Loucy (cell line): ENCODE results near the gene PNMA1.

Experiments used
- H2AFZ ChIP-seq: fragments of 200-600 bp; sonication (generic); 2 replicates; pipeline ENCODE4 v1.6.0; 2016; ENCODE audit warnings: antibody characterized with exemption, mild to moderate bottlenecking, low read length, moderate library complexity
- H3F3A ChIP-seq: fragments of 200-600 bp; 2 replicates; pipeline ENCODE4 v1.6.0; 2016; ENCODE audit warnings: antibody characterized with exemption, low read depth, mild to moderate bottlenecking
- H3K27me3 ChIP-seq: fragments of 200-600 bp; sonication (generic); 2 replicates; pipeline ENCODE4 v1.6.1; 2014; ENCODE audit warnings: low read length, mild to moderate bottlenecking; ENCODE audit not compliant: insufficient read depth, poor library complexity, severe bottlenecking
- H3K36me3 ChIP-seq: fragments of 200-600 bp; sonication (generic); 2 replicates; pipeline ENCODE4 v1.6.1; 2016; ENCODE audit warnings: low read length; ENCODE audit not compliant: insufficient read depth
- H3K4me1 ChIP-seq: fragments of 200-600 bp; sonication (generic); 2 replicates; pipeline ENCODE4 v1.5.1; 2014; ENCODE audit warnings: low read length, mild to moderate bottlenecking; ENCODE audit not compliant: insufficient read depth, poor library complexity, severe bottlenecking
- H3K4me2 ChIP-seq: fragments of 200-600 bp; sonication (generic); 2 replicates; pipeline ENCODE4 v1.6.0; 2014; ENCODE audit warnings: antibody characterized with exemption, low read length, low read depth, mild to moderate bottlenecking; ENCODE audit not compliant: poor library complexity, severe bottlenecking
- H3K4me3 ChIP-seq: fragments of 200-600 bp; sonication (generic); 2 replicates; pipeline ENCODE4 v1.5.1; 2014; ENCODE audit warnings: low read length, mild to moderate bottlenecking, mixed read lengths; ENCODE audit not compliant: poor library complexity, severe bottlenecking
- H3K79me2 ChIP-seq: fragments of 200-600 bp; sonication (generic); 2 replicates; pipeline ENCODE4 v1.6.1; 2014; ENCODE audit warnings: low read length; ENCODE audit not compliant: insufficient read depth
- H3K9ac ChIP-seq: fragments of 200-600 bp; sonication (generic); 2 replicates; pipeline ENCODE4 v1.6.0; 2014; ENCODE audit warnings: mild to moderate bottlenecking, low read depth, low read length, moderate library complexity; ENCODE audit not compliant: poor library complexity, severe bottlenecking
- H3K9me2 ChIP-seq: fragments of 200-600 bp; sonication (generic); replicated peaks from 2 replicates; pipeline ENCODE4 v1.6.1; 2016; ENCODE audit warnings: low read depth, low read length, mixed read lengths
- H3K9me3 ChIP-seq: fragments of 200-600 bp; sonication (generic); 2 replicates; pipeline ENCODE4 v1.6.1; 2014; ENCODE audit warnings: mild to moderate bottlenecking, antibody characterized with exemption, low read length, low read depth; ENCODE audit not compliant: insufficient read depth
- H4K20me1 ChIP-seq: fragments of 200-600 bp; sonication (generic); 2 replicates; pipeline ENCODE4 v1.6.0; 2014; ENCODE audit warnings: antibody characterized with exemption, low read length, mild to moderate bottlenecking; ENCODE audit not compliant: insufficient read depth, poor library complexity, severe bottlenecking
- EZH2phosphoT487 ChIP-seq: fragments of 200-600 bp; IDR thresholded peaks from 2 replicates; pipeline ENCODE4 v1.6.1; 2018; ENCODE audit warnings: antibody characterized with exemption, mild to moderate bottlenecking, moderate library complexity, borderline replicate concordance
- TF ChIP-seq, protein P1 (sequence below): fragments of 200-600 bp; sonication (generic); conservative IDR thresholded peaks from 2 replicates; pipeline ENCODE4 v1.5.1; 2014; ENCODE audit warnings: mild to moderate bottlenecking, antibody characterized with exemption, low read length

PNMA1 gene

GRCh38 chr14:73748858-73749357 is 34.7 kb upstream of the PNMA1 start:
- H3K79me2 ChIP-seq: peaks cover 97% of the 10 kb centered on the region
- H4K20me1 ChIP-seq: peaks cover 86% of the 10 kb centered on the region
- H3K4me3 ChIP-seq: peak overlapping the region; percentile 53
- H3K36me3 ChIP-seq: peaks cover 5% of the 10 kb centered on the region; the same call in 1 of the 2 replicates
- H2AFZ ChIP-seq: no peak overlapping the region
- H3K9me3 ChIP-seq: no peaks in the 10 kb centered on the region
- no peaks in the 10 kb centered on the region for H3K27me3 ChIP-seq
- H3K9me2 ChIP-seq: no peaks in the 10 kb centered on the region
- H3K9ac ChIP-seq: peak overlapping the region; percentile 62
- H3K4me1 ChIP-seq: peaks cover 90% of the 10 kb centered on the region
- no peak for TF ChIP-seq EZH2phosphoT487
- TF ChIP-seq, protein P1, sequence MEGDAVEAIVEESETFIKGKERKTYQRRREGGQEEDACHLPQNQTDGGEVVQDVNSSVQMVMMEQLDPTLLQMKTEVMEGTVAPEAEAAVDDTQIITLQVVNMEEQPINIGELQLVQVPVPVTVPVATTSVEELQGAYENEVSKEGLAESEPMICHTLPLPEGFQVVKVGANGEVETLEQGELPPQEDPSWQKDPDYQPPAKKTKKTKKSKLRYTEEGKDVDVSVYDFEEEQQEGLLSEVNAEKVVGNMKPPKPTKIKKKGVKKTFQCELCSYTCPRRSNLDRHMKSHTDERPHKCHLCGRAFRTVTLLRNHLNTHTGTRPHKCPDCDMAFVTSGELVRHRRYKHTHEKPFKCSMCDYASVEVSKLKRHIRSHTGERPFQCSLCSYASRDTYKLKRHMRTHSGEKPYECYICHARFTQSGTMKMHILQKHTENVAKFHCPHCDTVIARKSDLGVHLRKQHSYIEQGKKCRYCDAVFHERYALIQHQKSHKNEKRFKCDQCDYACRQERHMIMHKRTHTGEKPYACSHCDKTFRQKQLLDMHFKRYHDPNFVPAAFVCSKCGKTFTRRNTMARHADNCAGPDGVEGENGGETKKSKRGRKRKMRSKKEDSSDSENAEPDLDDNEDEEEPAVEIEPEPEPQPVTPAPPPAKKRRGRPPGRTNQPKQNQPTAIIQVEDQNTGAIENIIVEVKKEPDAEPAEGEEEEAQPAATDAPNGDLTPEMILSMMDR: no peak
- H3F3A ChIP-seq: peaks cover 16% of the 10 kb centered on the region
- H3K4me2 ChIP-seq: peak overlapping the region; percentile 73

- TF ChIP-seq, protein P1: no peak
- TF ChIP-seq EZH2phosphoT487: no peak
- H3K9me3 ChIP-seq: no peaks in the 10 kb centered on the region
- no peak overlapping the region for H2AFZ ChIP-seq
- peaks cover 90% of the 10 kb centered on the region for H3K4me1 ChIP-seq
- H3K9me2 ChIP-seq: no peaks in the 10 kb centered on the region
- peak overlapping the region; percentile 83 for H3K9ac ChIP-seq
- H3K4me3 ChIP-seq: no peak overlapping the region
- peaks cover 80% of the 10 kb centered on the region for H4K20me1 ChIP-seq
- peaks cover 16% of the 10 kb centered on the region for H3F3A ChIP-seq
- H3K27me3 ChIP-seq: no peaks in the 10 kb centered on the region
- H3K79me2 ChIP-seq: peaks cover 99% of the 10 kb centered on the region
- peak overlapping the region; percentile 98 for H3K4me2 ChIP-seq
- H3K36me3 ChIP-seq: peaks cover 5% of the 10 kb centered on the region; the same call in 1 of the 2 replicates
These were observed 33.4 kb upstream of the PNMA1 start for GRCh38 chr14:73747379-73748211.

GRCh38 chr14:73746520-73747378 is 32.6 kb upstream of the PNMA1 start:
- peaks cover 90% of the 10 kb centered on the region for H3K4me1 ChIP-seq

More at GRCh38 chr14:73746520-73747378, 32.6 kb upstream of the PNMA1 start:
- Histone ChIP-seq H3K4me2 (peak overlapping the region; percentile 98), H3K27me3 (no peaks in the 10 kb centered on the region), H3K9me3 (no peaks in the 10 kb centered on the region), H3K36me3 (peaks cover 5% of the 10 kb centered on the region; the same call in 1 of the 2 replicates), H3F3A (peaks cover 22% of the 10 kb centered on the region), H3K79me2 (peaks cover 96% of the 10 kb centered on the region), H3K4me3 (no peak overlapping the region), H3K9me2 (no peaks in the 10 kb centered on the region), H3K9ac (peak overlapping the region; percentile 83), H4K20me1 (peaks cover 72% of the 10 kb centered on the region), H2AFZ (no peak overlapping the region)
- TF ChIP-seq, protein P1: peak; percentile 22; the same call in 1 of the 2 replicates
- no peak for TF ChIP-seq EZH2phosphoT487
